Bone marrow (tissue), 2 donors: ENCODE measurements around the gene RB1.

ENCODE experiments used
- DNase-seq, 2 donors: peaks; one replicate each; lab custom pipeline; 2025; lab: John Stamatoyannopoulos, UW

RB1 gene

GRCh38 chr13:48493851-48494250, 190.3 kb downstream of the RB1 start:
- no peak for DNase-seq

GRCh38 chr13:48494874-48495273, 191.3 kb downstream of the RB1 start:
- DNase-seq: peak in 1 of 2 donors; percentile 83

- no peak for DNase-seq
Observed at GRCh38 chr13:48496271-48497161, 193.0 kb downstream of the RB1 start.

GRCh38 chr13:48497669-48498068, 194.1 kb downstream of the RB1 start:
- DNase-seq: no peak

- DNase-seq: peak; percentile 16 to 92
Observed at GRCh38 chr13:48500652-48501197, 197.2 kb downstream of the RB1 start.

- DNase-seq: no peak
Observed at GRCh38 chr13:48501705-48502104, 198.2 kb downstream of the RB1 start.

GRCh38 chr13:48502601-48503319, 199.2 kb downstream of the RB1 start:
- no peak for DNase-seq

- no peak for DNase-seq
Observed at GRCh38 chr13:48504606-48505005, 201.1 kb downstream of the RB1 start.

GRCh38 chr13:48505012-48505411, 201.5 kb downstream of the RB1 start:
- DNase-seq: no peak

- DNase-seq: peak in 1 of 2 donors; percentile 99
Observed at GRCh38 chr13:48505597-48506091, 202.1 kb downstream of the RB1 start.

GRCh38 chr13:48506092-48506701, 202.6 kb downstream of the RB1 start:
- DNase-seq: no peak

GRCh38 chr13:48507021-48507420, 203.5 kb downstream of the RB1 start:
- no peak for DNase-seq

- DNase-seq: no peak
Observed at GRCh38 chr13:48508011-48508410, 204.5 kb downstream of the RB1 start.

GRCh38 chr13:48510698-48511097, 207.1 kb downstream of the RB1 start:
- no peak for DNase-seq

- no peak for DNase-seq
Observed at GRCh38 chr13:48511621-48512230, 208.2 kb downstream of the RB1 start.

GRCh38 chr13:48514793-48515192, 211.2 kb downstream of the RB1 start:
- no peak for DNase-seq

- DNase-seq: no peak
Observed at GRCh38 chr13:48515732-48516131, 212.2 kb downstream of the RB1 start.

GRCh38 chr13:48518083-48518482, 214.5 kb downstream of the RB1 start:
- no peak for DNase-seq

GRCh38 chr13:48526286-48526685, 222.7 kb downstream of the RB1 start:
- DNase-seq: no peak

GRCh38 chr13:48527955-48528354, 224.4 kb downstream of the RB1 start:
- DNase-seq: no peak

- no peak for DNase-seq
Observed at GRCh38 chr13:48528720-48529119, 225.2 kb downstream of the RB1 start.

- no peak for DNase-seq
Observed at GRCh38 chr13:48530833-48531232, 227.3 kb downstream of the RB1 start.
